GM06990 (cell line): ENCODE data around the gene MRPL43.

Experiments used
- DNase-seq: peaks from one replicate; pipeline ENCODE4 v3.0.0-alpha.2; 2011; ENCODE audit not compliant: insufficient read length; ENCODE audit errors: extremely low read depth
- H3K27me3 ChIP-seq: replicated peaks from 2 replicates; pipeline ENCODE4 v1.6.0; 2011; ENCODE audit warnings: low read length; ENCODE audit not compliant: control insufficient read depth, insufficient read depth
- H3K36me3 ChIP-seq: 2 replicates; pipeline ENCODE4 v1.5.1; 2011; ENCODE audit warnings: low read length; ENCODE audit not compliant: control insufficient read depth, insufficient read depth
- H3K4me3 ChIP-seq: replicated peaks from 2 replicates; pipeline ENCODE4 v1.5.1; 2011; ENCODE audit warnings: low read depth, mild to moderate bottlenecking, control low read depth, low read length
- CTCF ChIP-seq: IDR thresholded peaks from 2 replicates; pipeline ENCODE4 v1.5.1; 2011; ENCODE audit warnings: low read length, control low read depth, mild to moderate bottlenecking, inconsistent platforms; ENCODE audit not compliant: insufficient read depth, poor library complexity, severe bottlenecking

The MRPL43 gene

GRCh38 chr10:101032637-101033224 lies 45.4 kb upstream of the MRPL43 start:
- TF ChIP-seq CTCF = no peak
- no peak for DNase-seq
- Histone ChIP-seq H3K36me3 (no peaks in the 10 kb centered on the region), H3K27me3 (no peaks in the 10 kb centered on the region; the same call in 1 of the 2 replicates), H3K4me3 (peak overlapping the region; percentile 51)

GRCh38 chr10:101031796-101032636 lies 44.7 kb upstream of the MRPL43 start:
- no peaks in the 10 kb centered on the region for H3K36me3 ChIP-seq
- no peak for TF ChIP-seq CTCF
- H3K4me3 ChIP-seq = peak overlapping the region; percentile 51
- peak; percentile 55 for DNase-seq
- no peaks in the 10 kb centered on the region; the same call in 1 of the 2 replicates for H3K27me3 ChIP-seq

GRCh38 chr10:101031128-101031795 lies 44.0 kb upstream of the MRPL43 start, which contains the start of the genes PDZD7 and SFXN3:
PDZD7 (minus strand) TSS chr10:101031129; CDS start chr10:101030219, 910 bp downstream.
SFXN3 (plus strand) TSS chr10:101031234; CDS start chr10:101034695, 3,461 bp downstream.
- TF ChIP-seq CTCF = no peak
- Histone ChIP-seq H3K27me3 (no peaks in the 10 kb centered on the region; the same call in 1 of the 2 replicates), H3K36me3 (no peaks in the 10 kb centered on the region), H3K4me3 (peak within 1 kb of the TSS; percentile 51)
- peak; percentile 89 for DNase-seq

- no peak overlapping the region for H3K4me3 ChIP-seq
- DNase-seq = no peak
- no peaks in the 10 kb centered on the region; the same call in 1 of the 2 replicates for H3K27me3 ChIP-seq
- no peaks in the 10 kb centered on the region for H3K36me3 ChIP-seq
- TF ChIP-seq CTCF = no peak
Observed at GRCh38 chr10:101030496-101031127, 43.3 kb upstream of the MRPL43 start.

GRCh38 chr10:101029520-101030295 lies 42.4 kb upstream of the MRPL43 start:
- H3K36me3 ChIP-seq = no peaks in the 10 kb centered on the region
- DNase-seq = no peak

More at GRCh38 chr10:101029520-101030295, 42.4 kb upstream of the MRPL43 start:
- no peak overlapping the region for H3K4me3 ChIP-seq
- H3K27me3 ChIP-seq = no peaks in the 10 kb centered on the region; the same call in 1 of the 2 replicates
- TF ChIP-seq CTCF = no peak
